HCT116 (cell line): ENCODE data around the gene MMP25. TPM values are rescaled to one million over a fixed set of nuclear protein-coding genes. Genes with fewer than 3 reads are reported as not detected.
"Not testable (repeated sequence)": the region's sequence is repeated elsewhere in the genome, so short reads cannot be mapped to it uniquely, and the experiment has no call there.

ENCODE experiments used
- ATAC-seq: fragments of 200-7000 bp; cut with Tn5 transposase; 2 replicates; pipeline ENCODE4 v1.9.1; 2020; ENCODE audit warnings: mild to moderate bottlenecking, moderate library complexity
- BruUV-seq: library from RNA; stranded (reverse); fragments of 400-500 nt; replicated peaks from 2 replicates; lab custom pipeline; 2021; lab: Mats Ljungman, UMichigan
- CTCF ChIA-PET: fragments of 300-600 bp; sonication (Branson Sonifier 250); formaldehyde crosslinking; loops from one replicate; lab custom pipeline; 2021; ENCODE audit warnings: antibody characterized with exemption; lab: Charles Lee
- POLR2A ChIA-PET: fragments of 300-600, 350-600 bp; sonication (Branson Sonifier 250); formaldehyde crosslinking; loops from one replicate; lab custom pipeline; 2021; ENCODE audit warnings: antibody characterized with exemption; lab: Charles Lee
- RAD21 ChIA-PET, 2 experiments: fragments of 300-600 bp; sonication (Branson Sonifier 250); formaldehyde crosslinking; loops; one replicate each; lab custom pipeline; 2023; ENCODE audit warnings: low total read pairs in 2 of 2; ENCODE audit not compliant: uncharacterized antibody in 2 of 2, unreplicated experiment in 2 of 2, low non-redundant PET in 1 of 2; lab: Charles Lee
- DNase-seq: peaks from one replicate; pipeline ENCODE4 v3.0.0-alpha.2; 2010; ENCODE audit warnings: low read depth, low spot score
- H2AFZ ChIP-seq: fragments of 200-600 bp; shearing (Covaris generic), sonication (generic); 2 replicates; pipeline ENCODE4 v1.6.1; 2017; ENCODE audit warnings: low read depth, mixed run types, mixed read lengths, antibody characterized with exemption, low read length; ENCODE audit not compliant: poor library complexity, severe bottlenecking
- H3K27ac ChIP-seq: 2 replicates; pipeline ENCODE4 v1.5.1; 2012; ENCODE audit warnings: low read depth, low read length
- H3K27me3 ChIP-seq: fragments of 200-600 bp; sonication (generic); 2 replicates; pipeline ENCODE4 v1.6.1; 2016; ENCODE audit warnings: mixed run types, low read length, mixed read lengths; ENCODE audit not compliant: insufficient read depth
- H3K36me3 ChIP-seq, 2 experiments: fragments of 200-500 bp in 1 of 2; fragments of 200-600 bp in 1 of 2; sonication (Bioruptor generic) in 1 of 2; sonication (generic) in 1 of 2; 2 replicates each; pipeline versions ENCODE4 v1.5.1 to v1.6.1; 2014 to 2016; ENCODE audit warnings: low read length in 2 of 2, inconsistent platforms in 1 of 2, mixed read lengths in 1 of 2, mixed run types in 1 of 2; ENCODE audit not compliant: insufficient read depth in 2 of 2, control insufficient read depth in 1 of 2
- H3K4me1 ChIP-seq, 2 experiments: fragments of 200-600 bp in 1 of 2; sonication (generic) in 1 of 2; 2 replicates each; pipeline versions ENCODE4 v1.5.1 to v1.6.1; 2012 to 2017; ENCODE audit warnings: low read length in 2 of 2, inconsistent platforms in 1 of 2, mild to moderate bottlenecking in 1 of 2, mixed read lengths in 1 of 2, mixed run types in 1 of 2, moderate library complexity in 1 of 2; ENCODE audit not compliant: insufficient read depth in 2 of 2, control insufficient read depth in 1 of 2
- H3K4me2 ChIP-seq: fragments of 200-600 bp; sonication (generic); 2 replicates; pipeline ENCODE4 v1.6.1; 2017; ENCODE audit warnings: mixed run types, low read length, mixed read lengths
- H3K4me3 ChIP-seq, 2 experiments: fragments of 200-600 bp in 1 of 2; sonication (generic) in 1 of 2; replicated peaks in 1 of 2; 2 replicates each; pipeline ENCODE4 v1.5.1; 2011 to 2016; ENCODE audit warnings: low read length in 2 of 2, control low read depth in 1 of 2, low read depth in 1 of 2, mild to moderate bottlenecking in 1 of 2, mixed read lengths in 1 of 2, mixed run types in 1 of 2
- H3K79me2 ChIP-seq: fragments of 200-600 bp; sonication (generic); 2 replicates; pipeline ENCODE4 v1.6.1; 2017; ENCODE audit warnings: mild to moderate bottlenecking, mixed run types, low read length, moderate library complexity, mixed read lengths; ENCODE audit not compliant: insufficient read depth
- H3K9ac ChIP-seq: fragments of 200-600 bp; sonication (generic); 2 replicates; pipeline ENCODE4 v1.6.1; 2016; ENCODE audit warnings: low read length, mixed read lengths
- H3K9me2 ChIP-seq: fragments of 200-600 bp; sonication (generic), shearing (Covaris generic); 2 replicates; pipeline ENCODE4 v1.6.1; 2017; ENCODE audit warnings: mixed run types, mild to moderate bottlenecking, moderate library complexity; ENCODE audit not compliant: insufficient read depth
- H3K9me3 ChIP-seq, 2 experiments: fragments of 200-500 bp in 1 of 2; fragments of 200-600 bp in 1 of 2; sonication (Bioruptor generic) in 1 of 2; sonication (generic) in 1 of 2; 2 replicates each; pipeline ENCODE4 v1.6.1; 2014 to 2017; ENCODE audit warnings: low read length in 2 of 2, mixed read lengths in 2 of 2, inconsistent platforms in 1 of 2, low read depth in 1 of 2, mild to moderate bottlenecking in 1 of 2, mixed run types in 1 of 2, moderate library complexity in 1 of 2; ENCODE audit not compliant: control insufficient read depth in 1 of 2, insufficient read depth in 1 of 2
- H4K20me1 ChIP-seq: fragments of 200-600 bp; sonication (generic), shearing (Covaris generic); 2 replicates; pipeline ENCODE4 v1.6.1; 2017; ENCODE audit warnings: mixed run types, mild to moderate bottlenecking, moderate library complexity; ENCODE audit not compliant: insufficient read depth
- ATF3 ChIP-seq: IDR thresholded peaks from 2 replicates; pipeline ENCODE4 v1.6.1; 2012
- EGR1 ChIP-seq: IDR thresholded peaks from 2 replicates; pipeline ENCODE4 v1.6.1; 2012; ENCODE audit warnings: low read depth
- ELF1 ChIP-seq: IDR thresholded peaks from 2 replicates; pipeline ENCODE4 v1.6.1; 2012; ENCODE audit warnings: low read depth, borderline replicate concordance
- MAX ChIP-seq: IDR thresholded peaks from 2 replicates; pipeline ENCODE4 v1.6.1; 2012
- POLR2AphosphoS5 ChIP-seq: IDR thresholded peaks from 2 replicates; pipeline ENCODE4 v1.6.1; 2011; ENCODE audit warnings: mild to moderate bottlenecking, low read depth, low read length, moderate library complexity
- TCF7L2 ChIP-seq: IDR thresholded peaks from 2 replicates; pipeline ENCODE4 v1.7.0; 2011; ENCODE audit warnings: borderline replicate concordance, inconsistent platforms; ENCODE audit not compliant: insufficient read depth, insufficient read length; ENCODE audit errors: extremely low read depth
- YY1 ChIP-seq: IDR thresholded peaks from 2 replicates; pipeline ENCODE4 v1.6.1; 2011; ENCODE audit warnings: low read length, low read depth, moderate library complexity, mild to moderate bottlenecking; ENCODE audit not compliant: insufficient replicate concordance; ENCODE audit errors: extremely low read depth
- ZFX ChIP-seq: fragments of 450-650 bp; IDR thresholded peaks from 2 replicates; pipeline ENCODE4 v1.6.1; 2017
- intact Hi-C: fragments of 100-400 bp; cut with micrococcal nuclease; formaldehyde crosslinking; loops from 2 replicates; pipeline ENCODE4 v1.10.0; 2022
- total RNA-seq: library from RNA; stranded (reverse); gene quantifications from one replicate; pipeline ENCODE4 v1.2.1, GENCODE V29; 2021; ENCODE audit not compliant: unreplicated experiment

Gene MMP25
- total RNA-seq, 1 experiment from 2014 or later: 2.5 TPM

GRCh38 chr16:3076577-3076976 lies 30.2 kb downstream of the MMP25 start (continued):
- TF ChIP-seq TCF7L2 (no peak), ZFX (no peak), ATF3 (no peak), EGR1 (no peak), MAX (no peak)

DNA sequence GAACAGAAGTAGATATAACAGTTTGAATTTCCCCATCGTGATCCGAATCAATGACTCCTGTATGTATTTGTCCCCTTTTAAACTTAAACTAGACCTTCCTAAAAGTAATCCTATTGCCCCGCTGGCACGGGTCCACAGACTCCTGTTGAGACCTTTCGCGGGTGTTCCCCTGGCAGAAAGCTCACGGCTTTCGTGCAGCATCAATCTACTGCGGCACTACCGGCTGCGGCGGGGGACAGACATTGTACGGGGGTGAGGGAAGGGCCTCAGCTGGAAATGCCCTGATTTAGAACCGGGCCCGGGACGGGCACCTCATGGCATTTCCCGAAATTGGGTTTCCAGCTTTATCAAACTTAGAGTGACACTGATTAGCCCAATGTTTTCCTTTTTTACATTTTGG lies 33.7 kb downstream of the MMP25 start:
- Histone ChIP-seq H3K27ac (no peak overlapping the region), H3K79me2 (no peaks in the 10 kb centered on the region), H3K4me3 (no peak overlapping the region), H3K9me3 (no peaks in the 10 kb centered on the region), H4K20me1 (no peaks in the 10 kb centered on the region), H3K4me1 (no peaks in the 10 kb centered on the region), H3K27me3 (no peaks in the 10 kb centered on the region), H3K4me2 (no peak overlapping the region), H3K9ac (no peak overlapping the region), H2AFZ (no peak overlapping the region), H3K9me2 (no peaks in the 10 kb centered on the region), H3K36me3 (no peaks in the 10 kb centered on the region)
- RAD21 ChIA-PET: no interaction called here
- CTCF ChIA-PET: interaction anchor here (1.2 kb wide), 1 partner anchor 14 kb away, joined by 3 read pairs; no protein-coding TSS in a partner anchor
- intact Hi-C loops: no loop called here
- BruUV-seq: no TSS peak
- DNase-seq: no peak
- ATAC-seq: no peak
- TF ChIP-seq YY1 (no peak), TCF7L2 (no peak), POLR2AphosphoS5 (no peak), ELF1 (no peak)
- POLR2A ChIA-PET: no interaction called here

- H4K20me1 ChIP-seq, RAD21 ChIA-PET, H3K27me3 ChIP-seq, POLR2A ChIA-PET, H3K9ac ChIP-seq, DNase-seq, H3K9me3 ChIP-seq, H3K27ac ChIP-seq, H3K4me2 ChIP-seq, H2AFZ ChIP-seq, ATAC-seq, CTCF ChIA-PET, H3K79me2 ChIP-seq, intact Hi-C loops, BruUV-seq, H3K4me1 ChIP-seq, H3K36me3 ChIP-seq, H3K4me3 ChIP-seq, H3K9me2 ChIP-seq: not testable (repeated sequence)
Measured at GRCh38 chr16:3081957-3082356, 35.6 kb downstream of the MMP25 start.

DNA sequence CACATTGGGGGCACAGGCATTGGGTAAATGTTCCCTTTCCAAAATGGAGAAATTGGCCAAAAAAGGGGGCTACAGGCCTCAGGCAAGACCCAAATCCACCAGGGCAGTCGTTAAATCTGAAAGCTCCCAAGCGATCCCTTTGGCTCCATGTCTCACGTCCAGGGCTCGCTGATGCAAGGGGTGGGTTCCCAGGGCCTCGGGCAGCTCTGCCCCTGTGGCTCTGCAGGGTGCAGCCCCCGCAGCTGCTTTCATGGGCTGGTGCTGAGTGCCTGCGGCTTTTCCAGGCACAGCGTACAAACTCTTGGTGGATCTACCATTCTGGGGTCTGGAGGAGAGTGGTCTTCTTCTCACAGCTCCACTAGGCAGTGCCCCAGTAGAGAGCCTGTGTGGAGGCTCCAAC lies 37.0 kb downstream of the MMP25 start:
- ATAC-seq, CTCF ChIA-PET, H3K79me2 ChIP-seq, H3K4me2 ChIP-seq, H3K27ac ChIP-seq, BruUV-seq, H3K9me2 ChIP-seq, H2AFZ ChIP-seq, DNase-seq, H3K36me3 ChIP-seq, H3K9ac ChIP-seq, POLR2A ChIA-PET, H3K27me3 ChIP-seq, H3K4me3 ChIP-seq, intact Hi-C loops, H3K4me1 ChIP-seq, H4K20me1 ChIP-seq, H3K9me3 ChIP-seq, RAD21 ChIA-PET: not testable (repeated sequence)
